Measurements from ENCODE around the gene PCNX2. TPM values are rescaled to one million over a fixed set of nuclear protein-coding genes. Genes with fewer than 3 reads are reported as not detected.

Gene PCNX2
- total RNA-seq, 1 experiment from 2014 or later = 50.8 TPM

GRCh38 chr1:232966663-232967062 is 328.9 kb downstream of the PCNX2 start:
- Mint-ChIP-seq H3K27ac (no peak overlapping the region), H3K36me3 (peaks cover 46% of the 10 kb centered on the region), H3K9me3 (no peaks in the 10 kb centered on the region; the same call in 1 of the 2 replicates), H3K4me1 (no peaks in the 10 kb centered on the region), H3K27me3 (ENCODE audit: low read depth) (no peaks in the 10 kb centered on the region), H3K4me3 (no peak overlapping the region)
- TF ChIP-seq, protein P1, sequence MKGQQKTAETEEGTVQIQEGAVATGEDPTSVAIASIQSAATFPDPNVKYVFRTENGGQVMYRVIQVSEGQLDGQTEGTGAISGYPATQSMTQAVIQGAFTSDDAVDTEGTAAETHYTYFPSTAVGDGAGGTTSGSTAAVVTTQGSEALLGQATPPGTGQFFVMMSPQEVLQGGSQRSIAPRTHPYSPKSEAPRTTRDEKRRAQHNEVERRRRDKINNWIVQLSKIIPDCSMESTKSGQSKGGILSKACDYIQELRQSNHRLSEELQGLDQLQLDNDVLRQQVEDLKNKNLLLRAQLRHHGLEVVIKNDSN (CRISPR knock-in tag; IDR thresholded peaks at IDR 0.05) = no peak
- TF ChIP-seq OVOL2 (CRISPR knock-in tag; IDR thresholded peaks at IDR 0.05; ENCODE audit: borderline replicate concordance) (no peak), TEAD1 (CRISPR knock-in tag; IDR thresholded peaks at IDR 0.05) (no peak), E2F1 (CRISPR knock-in tag; IDR thresholded peaks at IDR 0.05) (no peak), MXD4 (CRISPR knock-in tag; IDR thresholded peaks at IDR 0.05; ENCODE audit: borderline replicate concordance) (no peak), FOXP4 (CRISPR knock-in tag; IDR thresholded peaks at IDR 0.05) (no peak), CDX4 (CRISPR knock-in tag; IDR thresholded peaks at IDR 0.05; ENCODE audit: borderline replicate concordance) (no peak), GTF2I (CRISPR knock-in tag; conservative IDR thresholded peaks at IDR 0.05) (no peak), FOXJ3 (CRISPR knock-in tag; IDR thresholded peaks at IDR 0.05; ENCODE audit: borderline replicate concordance) (no peak), ZNF219 (CRISPR knock-in tag; IDR thresholded peaks at IDR 0.05; ENCODE audit: borderline replicate concordance) (no peak)
- TF ChIP-seq, protein P2, sequence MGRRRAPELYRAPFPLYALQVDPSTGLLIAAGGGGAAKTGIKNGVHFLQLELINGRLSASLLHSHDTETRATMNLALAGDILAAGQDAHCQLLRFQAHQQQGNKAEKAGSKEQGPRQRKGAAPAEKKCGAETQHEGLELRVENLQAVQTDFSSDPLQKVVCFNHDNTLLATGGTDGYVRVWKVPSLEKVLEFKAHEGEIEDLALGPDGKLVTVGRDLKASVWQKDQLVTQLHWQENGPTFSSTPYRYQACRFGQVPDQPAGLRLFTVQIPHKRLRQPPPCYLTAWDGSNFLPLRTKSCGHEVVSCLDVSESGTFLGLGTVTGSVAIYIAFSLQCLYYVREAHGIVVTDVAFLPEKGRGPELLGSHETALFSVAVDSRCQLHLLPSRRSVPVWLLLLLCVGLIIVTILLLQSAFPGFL (CRISPR knock-in tag; IDR thresholded peaks at IDR 0.05; ENCODE audit: borderline replicate concordance) = no peak
- TF ChIP-seq, protein P3, sequence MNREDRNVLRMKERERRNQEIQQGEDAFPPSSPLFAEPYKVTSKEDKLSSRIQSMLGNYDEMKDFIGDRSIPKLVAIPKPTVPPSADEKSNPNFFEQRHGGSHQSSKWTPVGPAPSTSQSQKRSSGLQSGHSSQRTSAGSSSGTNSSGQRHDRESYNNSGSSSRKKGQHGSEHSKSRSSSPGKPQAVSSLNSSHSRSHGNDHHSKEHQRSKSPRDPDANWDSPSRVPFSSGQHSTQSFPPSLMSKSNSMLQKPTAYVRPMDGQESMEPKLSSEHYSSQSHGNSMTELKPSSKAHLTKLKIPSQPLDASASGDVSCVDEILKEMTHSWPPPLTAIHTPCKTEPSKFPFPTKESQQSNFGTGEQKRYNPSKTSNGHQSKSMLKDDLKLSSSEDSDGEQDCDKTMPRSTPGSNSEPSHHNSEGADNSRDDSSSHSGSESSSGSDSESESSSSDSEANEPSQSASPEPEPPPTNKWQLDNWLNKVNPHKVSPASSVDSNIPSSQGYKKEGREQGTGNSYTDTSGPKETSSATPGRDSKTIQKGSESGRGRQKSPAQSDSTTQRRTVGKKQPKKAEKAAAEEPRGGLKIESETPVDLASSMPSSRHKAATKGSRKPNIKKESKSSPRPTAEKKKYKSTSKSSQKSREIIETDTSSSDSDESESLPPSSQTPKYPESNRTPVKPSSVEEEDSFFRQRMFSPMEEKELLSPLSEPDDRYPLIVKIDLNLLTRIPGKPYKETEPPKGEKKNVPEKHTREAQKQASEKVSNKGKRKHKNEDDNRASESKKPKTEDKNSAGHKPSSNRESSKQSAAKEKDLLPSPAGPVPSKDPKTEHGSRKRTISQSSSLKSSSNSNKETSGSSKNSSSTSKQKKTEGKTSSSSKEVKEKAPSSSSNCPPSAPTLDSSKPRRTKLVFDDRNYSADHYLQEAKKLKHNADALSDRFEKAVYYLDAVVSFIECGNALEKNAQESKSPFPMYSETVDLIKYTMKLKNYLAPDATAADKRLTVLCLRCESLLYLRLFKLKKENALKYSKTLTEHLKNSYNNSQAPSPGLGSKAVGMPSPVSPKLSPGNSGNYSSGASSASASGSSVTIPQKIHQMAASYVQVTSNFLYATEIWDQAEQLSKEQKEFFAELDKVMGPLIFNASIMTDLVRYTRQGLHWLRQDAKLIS (CRISPR knock-in tag; IDR thresholded peaks at IDR 0.05; ENCODE audit: borderline replicate concordance) = no peak
- TF ChIP-seq, protein P4, sequence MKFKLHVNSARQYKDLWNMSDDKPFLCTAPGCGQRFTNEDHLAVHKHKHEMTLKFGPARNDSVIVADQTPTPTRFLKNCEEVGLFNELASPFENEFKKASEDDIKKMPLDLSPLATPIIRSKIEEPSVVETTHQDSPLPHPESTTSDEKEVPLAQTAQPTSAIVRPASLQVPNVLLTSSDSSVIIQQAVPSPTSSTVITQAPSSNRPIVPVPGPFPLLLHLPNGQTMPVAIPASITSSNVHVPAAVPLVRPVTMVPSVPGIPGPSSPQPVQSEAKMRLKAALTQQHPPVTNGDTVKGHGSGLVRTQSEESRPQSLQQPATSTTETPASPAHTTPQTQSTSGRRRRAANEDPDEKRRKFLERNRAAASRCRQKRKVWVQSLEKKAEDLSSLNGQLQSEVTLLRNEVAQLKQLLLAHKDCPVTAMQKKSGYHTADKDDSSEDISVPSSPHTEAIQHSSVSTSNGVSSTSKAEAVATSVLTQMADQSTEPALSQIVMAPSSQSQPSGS (CRISPR knock-in tag; IDR thresholded peaks at IDR 0.05; ENCODE audit: borderline replicate concordance, low read depth) = no peak
- DNase-seq (ENCODE audit: low spot score) (no peak), ATAC-seq (no peak)
- ChIA-PET POLR2A (no interaction called here), CTCF (interaction anchor here (0.5 kb wide), 1 partner anchor 131 kb away, joined by 3 read pairs; no protein-coding TSS in a partner anchor)

GRCh38 chr1:232965912-232966217 is 329.7 kb downstream of the PCNX2 start:
- Mint-ChIP-seq H3K27ac (no peak overlapping the region), H3K27me3 (ENCODE audit: low read depth) (no peaks in the 10 kb centered on the region), H3K9me3 (no peaks in the 10 kb centered on the region), H3K4me1 (no peaks in the 10 kb centered on the region), H3K36me3 (peaks cover 42% of the 10 kb centered on the region), H3K4me3 (no peak overlapping the region)
- ChIA-PET CTCF (no interaction called here), POLR2A (no interaction called here)
- TF ChIP-seq FOXP4 (CRISPR knock-in tag; IDR thresholded peaks at IDR 0.05) (no peak), FOXK1 (CRISPR knock-in tag; IDR thresholded peaks at IDR 0.05) (no peak), IRF2 (CRISPR knock-in tag; IDR thresholded peaks at IDR 0.05; ENCODE audit: borderline replicate concordance, low read depth) (no peak)
- DNase-seq (ENCODE audit: low spot score) (no peak), ATAC-seq (no peak)

Data from WTC11 (cell line).